Hepatocyte (in vitro differentiated cells): ENCODE data around the gene ADGRG6. TPM values are rescaled to one million over a fixed set of nuclear protein-coding genes. Genes with fewer than 3 reads are reported as not detected.
A peak's percentile ranks its signal among the peaks of the same experiment; 100 is the strongest.

Source experiments
- DNase-seq: peaks from one replicate; pipeline ENCODE4 v3.0.0-alpha.2; 2016; ENCODE audit warnings: low spot score
- H2AFZ ChIP-seq: fragments of 200-600 bp; sonication (generic); 2 replicates; pipeline ENCODE4 v1.6.0; 2016; ENCODE audit warnings: antibody characterized with exemption, mild to moderate bottlenecking
- H3K27ac ChIP-seq: fragments of 200-600 bp; sonication (generic); 2 replicates; pipeline ENCODE4 v1.5.1; 2016; ENCODE audit warnings: mild to moderate bottlenecking
- H3K27me3 ChIP-seq: fragments of 200-600 bp; sonication (generic); 2 replicates; pipeline ENCODE4 v1.6.1; 2016
- H3K36me3 ChIP-seq: fragments of 200-600 bp; sonication (generic); replicated peaks from 2 replicates; pipeline ENCODE4 v1.5.1; 2016; ENCODE audit warnings: low read depth; ENCODE audit not compliant: insufficient read depth
- H3K4me1 ChIP-seq: fragments of 200-600 bp; sonication (generic); 2 replicates; pipeline ENCODE4 v1.5.1; 2016; ENCODE audit warnings: mild to moderate bottlenecking, moderate library complexity; ENCODE audit not compliant: insufficient read depth
- H3K4me2 ChIP-seq: fragments of 200-600 bp; sonication (generic); 2 replicates; pipeline ENCODE4 v1.6.0; 2016
- H3K4me3 ChIP-seq: fragments of 200-600 bp; sonication (generic); 2 replicates; pipeline ENCODE4 v1.5.1; 2016; ENCODE audit warnings: mild to moderate bottlenecking
- H3K79me2 ChIP-seq: fragments of 200-600 bp; sonication (generic); 2 replicates; pipeline ENCODE4 v1.6.0; 2017; ENCODE audit warnings: mild to moderate bottlenecking
- H3K9me2 ChIP-seq: fragments of 200-600 bp; sonication (generic); replicated peaks from 2 replicates; pipeline ENCODE4 v1.6.0; 2017; ENCODE audit warnings: mild to moderate bottlenecking; ENCODE audit not compliant: insufficient read depth
- H3K9me3 ChIP-seq: fragments of 200-600 bp; sonication (generic); 2 replicates; pipeline ENCODE4 v1.5.1; 2016; ENCODE audit warnings: low read depth, mild to moderate bottlenecking
- H4K20me1 ChIP-seq: fragments of 200-600 bp; sonication (generic); 2 replicates; pipeline ENCODE4 v1.6.0; 2016; ENCODE audit warnings: mild to moderate bottlenecking; ENCODE audit not compliant: insufficient read depth, poor library complexity, severe bottlenecking
- EZH2 ChIP-seq: fragments of 200-600 bp; sonication (generic); IDR thresholded peaks from 2 replicates; pipeline ENCODE4 v1.6.1; 2016; ENCODE audit warnings: antibody characterized with exemption, mild to moderate bottlenecking, borderline replicate concordance
- EZH2phosphoT487 ChIP-seq: fragments of 200-600 bp; sonication (generic); IDR thresholded peaks from one replicate; pipeline ENCODE4 v1.6.1; 2018; ENCODE audit warnings: antibody characterized with exemption, mild to moderate bottlenecking, low read depth, moderate library complexity; ENCODE audit not compliant: unreplicated experiment, severe bottlenecking
- WGBS: methylation state at CpG from one replicate; pipeline ENCODE4 v1.1.6; 2016; ENCODE audit warnings: low lambda C conversion rate; ENCODE audit errors: missing lambda C conversion rate; 5-methylcytosine and 5-hydroxymethylcytosine counted together
- polyA plus RNA-seq: library from polyadenylated mRNA; unstranded; fragments of >200 nt; fragmentation: Nextera tagmentation; extraction: Ambion mirVana; gene quantifications from 2 replicates; pipeline ENCODE4 v1.2.1, GENCODE V29; 2016
- total RNA-seq: library from RNA; depleted of rRNA; stranded (reverse); fragments of >200 nt; gene quantifications from 2 replicates; pipeline ENCODE4 v1.2.3, GENCODE V29; 2014
- TF ChIP-seq, protein P1 (sequence below): fragments of 200-600 bp; sonication (generic); IDR thresholded peaks from 2 replicates; pipeline ENCODE4 v1.5.1; 2016; ENCODE audit warnings: antibody characterized with exemption, mild to moderate bottlenecking; ENCODE audit not compliant: poor library complexity

The ADGRG6 gene
- total and polyA plus RNA-seq, 2 experiments from 2014 or later, result 13.9 to 92.0 TPM

DNA sequence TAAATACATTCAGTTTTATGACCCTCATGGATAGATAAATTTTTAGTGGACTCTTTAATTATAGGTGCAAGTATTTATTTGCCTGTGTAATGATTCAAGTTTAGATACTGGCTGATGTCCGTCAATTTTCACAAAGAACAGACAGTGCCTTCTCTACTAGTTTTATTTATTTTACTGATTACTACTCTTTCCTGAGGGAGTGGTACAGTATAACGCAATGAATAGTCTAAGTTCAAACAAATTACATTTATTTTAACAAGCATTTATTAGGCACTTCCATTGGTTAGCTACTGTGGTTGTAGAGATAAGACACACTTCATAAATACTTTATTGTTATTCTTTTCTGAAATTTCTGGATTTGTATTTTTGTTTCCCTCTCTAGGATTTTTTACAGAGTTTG is 74.3 kb downstream of the ADGRG6 start:
- H3K27me3 ChIP-seq, result no peaks in the 10 kb centered on the region
- no peaks in the 10 kb centered on the region for H3K36me3 ChIP-seq
- H3K9me3 ChIP-seq, result no peaks in the 10 kb centered on the region
- H4K20me1 ChIP-seq, result no peaks in the 10 kb centered on the region
- no peak overlapping the region for H3K4me3 ChIP-seq
- peak overlapping the region; percentile 71 for H3K27ac ChIP-seq
- no peaks in the 10 kb centered on the region for H3K79me2 ChIP-seq
- H3K4me2 ChIP-seq, result peak overlapping the region; percentile 47
- no peak for DNase-seq
- 33% methylated on average over 2 of the region's 2 CpGs for WGBS
- H3K4me1 ChIP-seq, result peaks cover 62% of the 10 kb centered on the region
- H2AFZ ChIP-seq, result no peak overlapping the region
- TF ChIP-seq EZH2phosphoT487 (no peak), EZH2 (no peak)
- TF ChIP-seq, protein P1, sequence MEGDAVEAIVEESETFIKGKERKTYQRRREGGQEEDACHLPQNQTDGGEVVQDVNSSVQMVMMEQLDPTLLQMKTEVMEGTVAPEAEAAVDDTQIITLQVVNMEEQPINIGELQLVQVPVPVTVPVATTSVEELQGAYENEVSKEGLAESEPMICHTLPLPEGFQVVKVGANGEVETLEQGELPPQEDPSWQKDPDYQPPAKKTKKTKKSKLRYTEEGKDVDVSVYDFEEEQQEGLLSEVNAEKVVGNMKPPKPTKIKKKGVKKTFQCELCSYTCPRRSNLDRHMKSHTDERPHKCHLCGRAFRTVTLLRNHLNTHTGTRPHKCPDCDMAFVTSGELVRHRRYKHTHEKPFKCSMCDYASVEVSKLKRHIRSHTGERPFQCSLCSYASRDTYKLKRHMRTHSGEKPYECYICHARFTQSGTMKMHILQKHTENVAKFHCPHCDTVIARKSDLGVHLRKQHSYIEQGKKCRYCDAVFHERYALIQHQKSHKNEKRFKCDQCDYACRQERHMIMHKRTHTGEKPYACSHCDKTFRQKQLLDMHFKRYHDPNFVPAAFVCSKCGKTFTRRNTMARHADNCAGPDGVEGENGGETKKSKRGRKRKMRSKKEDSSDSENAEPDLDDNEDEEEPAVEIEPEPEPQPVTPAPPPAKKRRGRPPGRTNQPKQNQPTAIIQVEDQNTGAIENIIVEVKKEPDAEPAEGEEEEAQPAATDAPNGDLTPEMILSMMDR, result no peak
- H3K9me2 ChIP-seq, result no peaks in the 10 kb centered on the region

DNA sequence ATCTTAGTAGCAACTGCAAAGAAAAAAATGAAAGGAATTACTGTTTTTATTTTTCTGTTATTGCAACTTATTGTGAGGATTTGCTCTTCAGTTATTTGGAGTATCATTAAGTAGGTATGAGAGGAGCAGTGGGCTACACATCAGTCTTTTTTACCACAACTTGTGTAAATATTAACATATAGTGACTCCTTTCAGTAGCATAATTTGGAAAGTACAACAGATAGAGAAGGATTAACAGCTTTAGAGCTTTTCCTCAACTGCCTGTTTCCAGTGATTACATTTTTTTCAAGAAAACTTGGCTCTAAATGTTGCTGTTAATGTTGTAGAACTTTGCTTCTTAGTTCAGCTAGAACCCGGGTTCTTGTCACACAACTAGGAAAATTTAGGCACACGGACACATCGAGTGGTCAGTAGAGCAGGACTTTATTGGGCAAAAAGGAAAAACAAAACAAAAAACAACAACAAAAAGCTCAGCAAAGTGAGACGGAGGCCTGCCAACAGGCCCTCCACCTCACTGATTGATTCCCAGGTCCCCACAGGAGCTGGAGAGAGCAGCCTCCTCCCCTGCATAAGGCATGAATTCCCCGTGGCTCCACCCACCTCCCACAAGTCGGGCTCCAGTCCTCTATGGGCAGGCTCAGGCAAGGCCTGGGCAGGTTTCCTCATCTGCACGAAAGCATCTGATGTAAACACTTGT is 75.1 kb downstream of the ADGRG6 start:
- Histone ChIP-seq H3K27me3 (no peaks in the 10 kb centered on the region), H3K4me2 (peak overlapping the region; percentile 47), H2AFZ (peak overlapping the region; percentile 32), H4K20me1 (no peaks in the 10 kb centered on the region), H3K9me2 (no peaks in the 10 kb centered on the region), H3K79me2 (no peaks in the 10 kb centered on the region), H3K36me3 (no peaks in the 10 kb centered on the region), H3K9me3 (no peaks in the 10 kb centered on the region), H3K27ac (peak overlapping the region; percentile 69), H3K4me3 (no peak overlapping the region), H3K4me1 (peaks cover 62% of the 10 kb centered on the region)
- peak; percentile 50 for DNase-seq
- 53% methylated on average over 7 of the region's 7 CpGs for WGBS
- TF ChIP-seq EZH2 (no peak), EZH2phosphoT487 (no peak)
- TF ChIP-seq, protein P1, result no peak

DNA sequence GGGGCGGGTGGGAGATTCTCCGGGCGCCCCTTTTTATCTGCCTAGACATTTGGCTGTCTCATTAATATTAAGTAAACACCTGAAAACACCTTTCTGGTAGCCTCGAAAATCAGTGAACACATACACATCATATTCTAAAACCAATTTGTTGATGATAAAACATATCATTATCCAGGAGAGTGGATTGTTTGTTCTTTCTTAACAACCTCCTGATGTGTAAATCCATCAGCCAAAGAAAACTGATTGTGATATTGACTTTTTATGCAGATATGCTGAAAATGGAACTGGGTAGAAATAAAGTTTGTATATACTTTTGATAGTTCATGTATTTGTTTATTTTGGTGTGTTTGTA is 75.7 kb downstream of the ADGRG6 start:
- Histone ChIP-seq H3K4me1 (peaks cover 61% of the 10 kb centered on the region), H3K9me2 (no peaks in the 10 kb centered on the region), H3K9me3 (no peaks in the 10 kb centered on the region), H3K36me3 (no peaks in the 10 kb centered on the region), H3K4me3 (no peak overlapping the region), H4K20me1 (no peaks in the 10 kb centered on the region), H3K27me3 (no peaks in the 10 kb centered on the region), H3K4me2 (peak overlapping the region; percentile 47), H3K79me2 (no peaks in the 10 kb centered on the region), H3K27ac (peak overlapping the region; percentile 69), H2AFZ (no peak overlapping the region)
- 47% methylated on average over 4 of the region's 4 CpGs for WGBS
- DNase-seq, result no peak
- TF ChIP-seq EZH2, result no peak

DNA sequence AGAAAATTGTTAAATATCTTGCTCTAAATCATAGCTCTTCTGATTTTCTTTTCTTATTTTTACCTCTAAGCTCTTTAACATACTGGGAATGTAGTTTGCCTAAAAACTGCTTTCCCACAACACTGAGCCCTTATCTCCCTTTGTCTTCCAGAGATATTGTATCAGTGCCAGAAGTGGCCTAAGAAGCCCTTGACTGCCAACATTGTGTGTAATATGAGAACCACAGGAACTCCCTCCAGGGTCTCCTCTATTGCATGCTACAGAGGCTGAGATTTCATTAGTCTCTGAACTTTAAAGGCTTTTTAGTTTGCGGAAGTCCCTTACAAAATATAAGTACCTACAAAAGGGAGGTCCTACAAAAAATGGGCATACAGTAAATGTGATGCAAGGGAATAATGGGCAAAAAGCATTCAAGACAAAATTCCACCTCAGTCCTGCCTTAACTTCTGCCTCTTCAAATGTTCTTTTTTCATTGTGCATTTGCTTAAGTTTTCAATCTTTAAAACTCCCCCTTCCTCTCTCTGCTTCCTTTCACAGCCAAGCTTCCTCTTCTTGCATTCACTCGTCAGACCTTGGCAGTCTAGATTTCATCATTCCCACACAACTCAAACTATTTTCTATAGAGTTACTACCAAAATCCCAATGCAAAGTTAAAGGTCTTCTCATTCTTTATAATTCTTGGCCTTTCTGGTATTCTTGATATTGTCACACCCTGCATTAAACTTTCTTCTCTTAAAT is 76.5 kb downstream of the ADGRG6 start:
- Histone ChIP-seq H3K4me1 (peaks cover 53% of the 10 kb centered on the region), H3K4me2 (peak overlapping the region; percentile 28), H3K27me3 (no peaks in the 10 kb centered on the region), H4K20me1 (no peaks in the 10 kb centered on the region), H3K9me3 (no peaks in the 10 kb centered on the region), H3K36me3 (no peaks in the 10 kb centered on the region), H3K4me3 (no peak overlapping the region), H2AFZ (no peak overlapping the region), H3K79me2 (no peaks in the 10 kb centered on the region), H3K9me2 (no peaks in the 10 kb centered on the region), H3K27ac (peak overlapping the region; percentile 69)
- WGBS, result 32% methylated on average over 2 of the region's 2 CpGs
- TF ChIP-seq, protein P1, result no peak
- no peak for TF ChIP-seq EZH2phosphoT487
- TF ChIP-seq EZH2, result no peak
- peak; percentile 40 for DNase-seq
